Upper lobe of left lung (tissue), 4 donors: Measurements from ENCODE around the gene KCNMA1.

Experiments used
- CTCF ChIP-seq, 6 experiments: fragments of 450-650 bp in 4 of 6; fragments of 200-600 bp in 2 of 6; sonication (generic) in 2 of 6; IDR thresholded peaks; one replicate each; pipeline ENCODE4 v1.5.1; 2016 to 2019; ENCODE audit warnings: antibody characterized with exemption in 6 of 6
- POLR2A ChIP-seq, 4 donors: fragments of 450-650 bp; IDR thresholded peaks; one replicate each; pipeline ENCODE4 v1.5.1; 2016 to 2017; ENCODE audit warnings: antibody characterized with exemption in 4 of 4, mild to moderate bottlenecking in 2 of 4
- POLR2AphosphoS5 ChIP-seq, 2 donors: sonication (generic); formaldehyde crosslinking; IDR thresholded peaks; one replicate each; pipeline ENCODE4 v1.5.1; 2017; ENCODE audit warnings: antibody characterized with exemption in 2 of 2

DNA sequence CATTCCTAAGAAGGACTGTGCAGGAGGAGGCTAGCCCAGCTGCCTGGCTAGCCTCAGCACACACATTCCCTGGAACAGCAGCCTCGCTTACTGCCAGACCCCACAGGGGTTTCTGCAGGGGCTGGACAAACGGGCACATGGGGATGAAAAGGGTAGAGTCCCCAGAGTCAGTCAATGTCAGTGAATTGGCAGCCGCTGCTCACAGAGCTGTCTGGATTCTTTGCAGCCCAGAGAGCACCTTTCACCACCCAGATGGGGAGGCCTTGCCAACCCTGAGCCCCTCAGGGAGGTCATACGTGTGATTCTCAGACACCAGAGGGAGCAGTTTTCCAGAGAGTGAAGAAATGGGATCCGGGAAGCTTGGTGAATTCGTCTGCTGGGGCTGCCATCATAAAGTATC lies 143.3 kb downstream of the KCNMA1 start:
- TF ChIP-seq POLR2A (IDR thresholded peaks at IDR 0.05) (no peak), CTCF (IDR thresholded peaks at IDR 0.05) (no peak), POLR2AphosphoS5 (IDR thresholded peaks at IDR 0.05) (no peak)
